HCT116 (cell line): ENCODE data around the gene ARL4C. TPM values are rescaled to one million over a fixed set of nuclear protein-coding genes. Genes with fewer than 3 reads are reported as not detected.

Experiments used
- ATAC-seq: fragments of 200-7000 bp; cut with Tn5 transposase; 2 replicates; pipeline ENCODE4 v1.9.1; 2020; ENCODE audit warnings: mild to moderate bottlenecking, moderate library complexity
- BruUV-seq: library from RNA; stranded (reverse); fragments of 400-500 nt; replicated peaks from 2 replicates; lab custom pipeline; 2021; lab: Mats Ljungman, UMichigan
- CTCF ChIA-PET: fragments of 300-600 bp; sonication (Branson Sonifier 250); formaldehyde crosslinking; loops from one replicate; lab custom pipeline; 2021; ENCODE audit warnings: antibody characterized with exemption; lab: Charles Lee
- POLR2A ChIA-PET: fragments of 300-600, 350-600 bp; sonication (Branson Sonifier 250); formaldehyde crosslinking; loops from one replicate; lab custom pipeline; 2021; ENCODE audit warnings: antibody characterized with exemption; lab: Charles Lee
- RAD21 ChIA-PET, 2 experiments: fragments of 300-600 bp; sonication (Branson Sonifier 250); formaldehyde crosslinking; loops; one replicate each; lab custom pipeline; 2023; ENCODE audit warnings: low total read pairs in 2 of 2; ENCODE audit not compliant: uncharacterized antibody in 2 of 2, unreplicated experiment in 2 of 2, low non-redundant PET in 1 of 2; lab: Charles Lee
- DNase-seq: peaks from one replicate; pipeline ENCODE4 v3.0.0-alpha.2; 2010; ENCODE audit warnings: low read depth, low spot score
- H2AFZ ChIP-seq: fragments of 200-600 bp; shearing (Covaris generic), sonication (generic); 2 replicates; pipeline ENCODE4 v1.6.1; 2017; ENCODE audit warnings: low read depth, mixed run types, mixed read lengths, antibody characterized with exemption, low read length; ENCODE audit not compliant: poor library complexity, severe bottlenecking
- H3K27ac ChIP-seq: 2 replicates; pipeline ENCODE4 v1.5.1; 2012; ENCODE audit warnings: low read depth, low read length
- H3K27me3 ChIP-seq: fragments of 200-600 bp; sonication (generic); 2 replicates; pipeline ENCODE4 v1.6.1; 2016; ENCODE audit warnings: mixed run types, low read length, mixed read lengths; ENCODE audit not compliant: insufficient read depth
- H3K36me3 ChIP-seq, 2 experiments: fragments of 200-500 bp in 1 of 2; fragments of 200-600 bp in 1 of 2; sonication (Bioruptor generic) in 1 of 2; sonication (generic) in 1 of 2; 2 replicates each; pipeline versions ENCODE4 v1.5.1 to v1.6.1; 2014 to 2016; ENCODE audit warnings: low read length in 2 of 2, inconsistent platforms in 1 of 2, mixed read lengths in 1 of 2, mixed run types in 1 of 2; ENCODE audit not compliant: insufficient read depth in 2 of 2, control insufficient read depth in 1 of 2
- H3K4me1 ChIP-seq, 2 experiments: fragments of 200-600 bp in 1 of 2; sonication (generic) in 1 of 2; 2 replicates each; pipeline versions ENCODE4 v1.5.1 to v1.6.1; 2012 to 2017; ENCODE audit warnings: low read length in 2 of 2, inconsistent platforms in 1 of 2, mild to moderate bottlenecking in 1 of 2, mixed read lengths in 1 of 2, mixed run types in 1 of 2, moderate library complexity in 1 of 2; ENCODE audit not compliant: insufficient read depth in 2 of 2, control insufficient read depth in 1 of 2
- H3K4me2 ChIP-seq: fragments of 200-600 bp; sonication (generic); 2 replicates; pipeline ENCODE4 v1.6.1; 2017; ENCODE audit warnings: mixed run types, low read length, mixed read lengths
- H3K4me3 ChIP-seq, 2 experiments: fragments of 200-600 bp in 1 of 2; sonication (generic) in 1 of 2; replicated peaks in 1 of 2; 2 replicates each; pipeline ENCODE4 v1.5.1; 2011 to 2016; ENCODE audit warnings: low read length in 2 of 2, control low read depth in 1 of 2, low read depth in 1 of 2, mild to moderate bottlenecking in 1 of 2, mixed read lengths in 1 of 2, mixed run types in 1 of 2
- H3K79me2 ChIP-seq: fragments of 200-600 bp; sonication (generic); 2 replicates; pipeline ENCODE4 v1.6.1; 2017; ENCODE audit warnings: mild to moderate bottlenecking, mixed run types, low read length, moderate library complexity, mixed read lengths; ENCODE audit not compliant: insufficient read depth
- H3K9ac ChIP-seq: fragments of 200-600 bp; sonication (generic); 2 replicates; pipeline ENCODE4 v1.6.1; 2016; ENCODE audit warnings: low read length, mixed read lengths
- H3K9me2 ChIP-seq: fragments of 200-600 bp; sonication (generic), shearing (Covaris generic); 2 replicates; pipeline ENCODE4 v1.6.1; 2017; ENCODE audit warnings: mixed run types, mild to moderate bottlenecking, moderate library complexity; ENCODE audit not compliant: insufficient read depth
- H3K9me3 ChIP-seq, 2 experiments: fragments of 200-500 bp in 1 of 2; fragments of 200-600 bp in 1 of 2; sonication (Bioruptor generic) in 1 of 2; sonication (generic) in 1 of 2; 2 replicates each; pipeline ENCODE4 v1.6.1; 2014 to 2017; ENCODE audit warnings: low read length in 2 of 2, mixed read lengths in 2 of 2, inconsistent platforms in 1 of 2, low read depth in 1 of 2, mild to moderate bottlenecking in 1 of 2, mixed run types in 1 of 2, moderate library complexity in 1 of 2; ENCODE audit not compliant: control insufficient read depth in 1 of 2, insufficient read depth in 1 of 2
- H4K20me1 ChIP-seq: fragments of 200-600 bp; sonication (generic), shearing (Covaris generic); 2 replicates; pipeline ENCODE4 v1.6.1; 2017; ENCODE audit warnings: mixed run types, mild to moderate bottlenecking, moderate library complexity; ENCODE audit not compliant: insufficient read depth
- ATF3 ChIP-seq: IDR thresholded peaks from 2 replicates; pipeline ENCODE4 v1.6.1; 2012
- POLR2AphosphoS5 ChIP-seq: IDR thresholded peaks from 2 replicates; pipeline ENCODE4 v1.6.1; 2011; ENCODE audit warnings: mild to moderate bottlenecking, low read depth, low read length, moderate library complexity
- REST ChIP-seq: IDR thresholded peaks from 2 replicates; pipeline ENCODE4 v1.6.1; 2012; ENCODE audit warnings: low read depth
- SP1 ChIP-seq: IDR thresholded peaks from 2 replicates; pipeline ENCODE4 v1.6.1; 2012; ENCODE audit warnings: low read depth
- TCF7L2 ChIP-seq: IDR thresholded peaks from 2 replicates; pipeline ENCODE4 v1.7.0; 2011; ENCODE audit warnings: borderline replicate concordance, inconsistent platforms; ENCODE audit not compliant: insufficient read depth, insufficient read length; ENCODE audit errors: extremely low read depth
- intact Hi-C: fragments of 100-400 bp; cut with micrococcal nuclease; formaldehyde crosslinking; loops from 2 replicates; pipeline ENCODE4 v1.10.0; 2022
- total RNA-seq: library from RNA; stranded (reverse); gene quantifications from one replicate; pipeline ENCODE4 v1.2.1, GENCODE V29; 2021; ENCODE audit not compliant: unreplicated experiment

The ARL4C gene
- total RNA-seq, 1 experiment from 2014 or later = 4.1 TPM

- no peaks in the 10 kb centered on the region for H3K36me3 ChIP-seq
- no peaks in the 10 kb centered on the region for H3K4me1 ChIP-seq
- ATAC-seq = no peak
- ChIA-PET CTCF (no interaction called here), POLR2A (no interaction called here), RAD21 (no interaction called here)
- H3K79me2 ChIP-seq = no peaks in the 10 kb centered on the region
- H3K27me3 ChIP-seq = no peaks in the 10 kb centered on the region
- no peaks in the 10 kb centered on the region for H4K20me1 ChIP-seq
- no peak overlapping the region for H3K4me3 ChIP-seq
- no TSS peak for BruUV-seq
- intact Hi-C loops = no loop called here
- H3K9me2 ChIP-seq = no peaks in the 10 kb centered on the region
- DNase-seq = no peak
- no peak overlapping the region for H3K9ac ChIP-seq
- no peak overlapping the region for H3K4me2 ChIP-seq
- TF ChIP-seq SP1 (no peak), POLR2AphosphoS5 (no peak), ATF3 (no peak), TCF7L2 (no peak), REST (no peak)
- H3K9me3 ChIP-seq = no peaks in the 10 kb centered on the region
- no peak overlapping the region for H2AFZ ChIP-seq
- H3K27ac ChIP-seq = no peak overlapping the region
Observed at GRCh38 chr2:234487356-234487755, 9.5 kb downstream of the ARL4C start.
